Measurements from ENCODE around the gene DIP2C. TPM values are rescaled to one million over a fixed set of nuclear protein-coding genes. Genes with fewer than 3 reads are reported as not detected.
"Not testable (repeated sequence)": the region's sequence is repeated elsewhere in the genome, so short reads cannot be mapped to it uniquely, and the experiment has no call there.

The DIP2C gene
- total RNA-seq, 4 donors from 2014 or later: 10.5 to 40.5 (median 19.5) TPM

DNA sequence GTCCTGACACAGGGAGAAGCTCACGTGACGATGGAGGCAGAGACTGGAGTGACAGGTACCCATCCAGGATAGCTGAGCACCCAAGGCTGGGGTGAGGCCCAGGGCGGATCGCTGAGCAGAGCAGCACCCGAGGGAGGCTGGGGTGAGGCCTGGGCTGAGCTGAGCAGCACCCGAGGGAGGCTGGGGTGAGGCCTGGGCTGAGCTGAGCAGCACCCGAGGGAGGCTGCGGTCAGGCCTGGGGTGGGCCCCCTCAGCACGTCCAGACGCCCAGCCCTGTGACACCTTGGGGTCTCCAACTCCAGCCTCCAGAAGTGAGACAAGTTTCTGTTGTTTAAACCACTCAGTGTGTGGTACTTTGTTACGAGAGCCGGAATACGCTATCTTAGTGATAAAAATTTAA lies 318.0 kb downstream of the DIP2C start:
- Histone ChIP-seq H3K27ac (no peak overlapping the region), H3K4me3 (no peak overlapping the region), H3K4me1 (peaks cover 0 to 6% of the 10 kb centered on the region in 2 donors), H3K36me3 (no peaks in the 10 kb centered on the region), H3K27me3 (no peaks in the 10 kb centered on the region), H3K9me3 (no peaks in the 10 kb centered on the region)
- TF ChIP-seq, protein P1, sequence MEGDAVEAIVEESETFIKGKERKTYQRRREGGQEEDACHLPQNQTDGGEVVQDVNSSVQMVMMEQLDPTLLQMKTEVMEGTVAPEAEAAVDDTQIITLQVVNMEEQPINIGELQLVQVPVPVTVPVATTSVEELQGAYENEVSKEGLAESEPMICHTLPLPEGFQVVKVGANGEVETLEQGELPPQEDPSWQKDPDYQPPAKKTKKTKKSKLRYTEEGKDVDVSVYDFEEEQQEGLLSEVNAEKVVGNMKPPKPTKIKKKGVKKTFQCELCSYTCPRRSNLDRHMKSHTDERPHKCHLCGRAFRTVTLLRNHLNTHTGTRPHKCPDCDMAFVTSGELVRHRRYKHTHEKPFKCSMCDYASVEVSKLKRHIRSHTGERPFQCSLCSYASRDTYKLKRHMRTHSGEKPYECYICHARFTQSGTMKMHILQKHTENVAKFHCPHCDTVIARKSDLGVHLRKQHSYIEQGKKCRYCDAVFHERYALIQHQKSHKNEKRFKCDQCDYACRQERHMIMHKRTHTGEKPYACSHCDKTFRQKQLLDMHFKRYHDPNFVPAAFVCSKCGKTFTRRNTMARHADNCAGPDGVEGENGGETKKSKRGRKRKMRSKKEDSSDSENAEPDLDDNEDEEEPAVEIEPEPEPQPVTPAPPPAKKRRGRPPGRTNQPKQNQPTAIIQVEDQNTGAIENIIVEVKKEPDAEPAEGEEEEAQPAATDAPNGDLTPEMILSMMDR (IDR thresholded peaks at IDR 0.05): no peak
- TF ChIP-seq POLR2A (IDR thresholded peaks at IDR 0.05): no peak
- DNase-seq: no peak
- intact Hi-C loops (cut with DNase I; ENCODE audit: low total_unique reads): no loop called here

DNA sequence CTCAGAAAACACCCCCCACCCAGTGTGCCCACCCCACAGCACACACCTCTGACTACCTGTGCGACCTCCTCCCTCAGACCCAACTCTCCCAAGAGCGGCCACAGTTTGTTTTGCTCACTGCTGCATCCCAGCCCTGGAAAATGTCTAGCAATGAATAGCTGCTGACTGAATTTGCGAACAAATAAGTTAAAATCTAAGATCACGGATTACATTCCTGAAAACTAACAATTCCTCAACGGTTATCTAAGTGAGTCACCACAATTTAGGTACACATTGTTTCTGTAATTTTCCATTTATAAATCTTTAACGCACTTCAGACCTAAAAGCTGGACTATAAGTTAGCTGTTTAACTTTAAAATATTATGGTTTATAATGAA lies 319.0 kb downstream of the DIP2C start:
- no peak overlapping the region for H3K4me3 ChIP-seq
- peak overlapping the region; percentile 57 to 61 for H3K27ac ChIP-seq
- TF ChIP-seq POLR2A (IDR thresholded peaks at IDR 0.05): no peak
- TF ChIP-seq, protein P1 (IDR thresholded peaks at IDR 0.05): no peak
- intact Hi-C loops (cut with DNase I; ENCODE audit: low total_unique reads): no loop called here
- no peaks in the 10 kb centered on the region for H3K27me3 ChIP-seq
- H3K9me3 ChIP-seq: no peaks in the 10 kb centered on the region
- no peak for DNase-seq
- peaks cover 0 to 6% of the 10 kb centered on the region in 2 donors for H3K4me1 ChIP-seq
- no peaks in the 10 kb centered on the region for H3K36me3 ChIP-seq

DNA sequence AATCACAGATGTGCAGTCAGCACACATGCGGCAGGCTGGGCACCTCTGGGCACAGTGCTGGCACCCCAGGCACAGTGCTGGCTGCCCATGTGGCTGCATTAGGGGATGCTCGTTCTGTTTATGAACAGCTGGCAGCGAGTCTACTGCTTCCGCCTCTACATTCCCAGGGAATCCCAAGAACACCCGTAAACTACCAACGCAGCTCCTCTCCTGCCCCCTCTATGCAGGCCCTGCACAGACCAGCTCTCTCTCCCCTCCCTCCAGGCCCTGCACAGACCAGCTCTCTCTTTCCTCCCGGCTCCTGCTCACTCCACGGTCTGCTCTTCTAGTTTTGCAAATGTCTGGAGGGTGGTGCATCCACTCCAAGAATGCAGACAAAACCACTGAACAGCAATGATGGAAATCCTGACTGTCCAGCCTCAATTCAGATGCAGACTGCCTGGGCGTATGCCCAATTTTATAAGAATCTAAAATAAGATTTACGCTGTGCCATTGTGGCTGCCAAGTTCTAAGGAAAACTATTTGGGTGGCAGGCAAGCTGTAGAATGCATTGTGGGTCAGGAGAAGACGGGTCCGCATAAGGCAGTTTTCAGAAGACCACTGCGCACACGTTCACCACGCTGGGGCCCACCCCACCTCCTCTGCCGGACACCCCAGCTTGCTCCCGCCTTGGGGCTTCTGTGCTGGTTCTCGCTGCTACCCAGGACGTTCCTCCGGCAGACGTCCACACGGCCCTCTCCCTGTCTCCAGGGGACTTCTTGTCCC lies 319.6 kb downstream of the DIP2C start:
- H3K27me3 ChIP-seq: no peaks in the 10 kb centered on the region
- H3K9me3 ChIP-seq: no peaks in the 10 kb centered on the region
- intact Hi-C loops (cut with DNase I; ENCODE audit: low total_unique reads): no loop called here
- TF ChIP-seq, protein P1 (IDR thresholded peaks at IDR 0.05): no peak
- TF ChIP-seq POLR2A (IDR thresholded peaks at IDR 0.05): no peak
- H3K36me3 ChIP-seq: no peaks in the 10 kb centered on the region
- peak in 1 of 2 donors; percentile 34 for DNase-seq
- peak overlapping the region; percentile 57 to 61 for H3K27ac ChIP-seq
- no peak overlapping the region for H3K4me3 ChIP-seq
- peaks cover 0 to 6% of the 10 kb centered on the region in 2 donors for H3K4me1 ChIP-seq

DNA sequence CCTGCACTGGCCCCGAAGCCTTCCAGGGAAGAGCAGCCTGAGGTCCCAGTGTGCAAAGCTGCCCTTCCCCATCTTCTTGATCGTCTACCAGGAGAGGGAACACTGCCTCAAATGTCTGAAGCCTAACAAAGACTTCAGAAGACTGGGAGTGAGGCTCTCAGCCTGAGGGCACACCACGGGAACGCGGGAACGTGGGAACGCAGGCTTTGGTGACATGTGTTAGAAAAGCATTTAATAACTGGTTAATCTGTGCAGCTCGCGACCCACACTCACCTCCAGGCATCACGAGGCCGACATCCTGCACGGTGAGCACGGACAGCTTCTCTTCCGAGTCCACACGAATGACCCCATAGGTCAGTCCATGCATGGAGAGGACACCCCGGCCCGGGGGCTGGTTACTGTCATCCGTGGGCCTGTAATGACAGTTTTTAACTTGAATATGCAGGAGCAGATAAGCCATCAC lies 320.2 kb downstream of the DIP2C start:
- peaks cover 0 to 6% of the 10 kb centered on the region in 2 donors for H3K4me1 ChIP-seq
- no peaks in the 10 kb centered on the region for H3K36me3 ChIP-seq
- H3K27me3 ChIP-seq: no peaks in the 10 kb centered on the region
- intact Hi-C loops (cut with DNase I; ENCODE audit: low total_unique reads): no loop called here
- TF ChIP-seq, protein P1 (IDR thresholded peaks at IDR 0.05): no peak
- TF ChIP-seq POLR2A (IDR thresholded peaks at IDR 0.05): no peak
- no peak for DNase-seq
- H3K9me3 ChIP-seq: no peaks in the 10 kb centered on the region
- no peak overlapping the region for H3K4me3 ChIP-seq
- peak overlapping the region; percentile 6 to 57 for H3K27ac ChIP-seq

DNA sequence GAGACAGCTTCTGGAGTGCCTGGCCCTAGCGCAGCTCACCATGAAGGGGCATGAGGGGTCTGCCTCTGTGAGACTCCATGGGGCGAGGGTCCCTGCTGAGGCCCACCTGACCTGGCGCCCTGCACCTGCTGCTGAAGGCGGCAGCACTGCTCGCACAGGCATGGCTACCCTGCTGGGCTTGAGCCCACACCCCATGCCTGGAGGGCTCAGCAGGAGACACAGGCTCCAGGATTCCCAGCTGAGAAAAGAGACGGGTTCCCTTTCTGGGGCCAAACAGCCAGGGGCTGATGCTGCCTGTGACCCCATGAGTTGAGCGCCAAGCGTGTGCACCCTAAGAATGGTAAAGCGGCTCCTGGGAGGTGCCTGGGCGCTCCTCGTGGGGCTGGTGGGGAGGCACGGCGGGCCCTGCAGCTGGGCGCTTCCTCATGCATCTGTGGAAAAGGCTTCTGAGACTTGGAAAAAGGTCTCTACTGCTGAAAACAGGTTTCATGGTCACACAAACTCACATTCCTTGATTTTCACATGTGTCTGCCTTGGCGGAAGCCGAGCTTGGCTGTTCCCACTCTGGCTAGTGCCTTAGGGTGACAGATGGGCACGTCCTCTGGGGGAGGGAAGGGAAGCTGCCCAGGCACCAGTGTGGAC lies 320.8 kb downstream of the DIP2C start:
- Histone ChIP-seq H3K36me3 (no peaks in the 10 kb centered on the region), H3K4me1 (peaks cover 0 to 6% of the 10 kb centered on the region in 2 donors), H3K27me3 (no peaks in the 10 kb centered on the region), H3K27ac (no peak overlapping the region), H3K9me3 (no peaks in the 10 kb centered on the region), H3K4me3 (no peak overlapping the region)
- DNase-seq: no peak
- intact Hi-C loops (cut with DNase I; ENCODE audit: low total_unique reads): no loop called here
- no peak for TF ChIP-seq POLR2A (IDR thresholded peaks at IDR 0.05)
- TF ChIP-seq, protein P1 (IDR thresholded peaks at IDR 0.05): no peak

DNA sequence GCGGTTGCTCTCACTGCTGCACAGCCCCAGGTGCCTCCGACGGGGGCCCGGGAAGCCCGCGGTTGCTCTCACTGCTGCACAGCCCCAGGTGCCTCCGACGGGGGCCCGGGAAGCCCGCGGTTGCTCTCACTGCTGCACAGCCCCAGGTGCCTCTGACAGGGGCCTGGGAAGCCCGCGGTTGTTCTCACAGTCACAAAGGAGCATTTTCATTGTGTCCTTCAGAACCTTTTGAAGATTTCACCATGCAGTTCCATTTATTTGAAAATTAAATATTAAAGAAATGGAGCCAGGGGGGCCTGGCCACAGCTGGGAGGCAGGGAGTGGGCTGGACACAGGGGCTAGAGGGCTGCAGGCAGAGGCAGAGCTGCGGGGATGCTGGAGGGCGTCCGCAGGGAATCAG lies 321.4 kb downstream of the DIP2C start:
- H3K27ac ChIP-seq; intact Hi-C loops (cut with DNase I; ENCODE audit: low total_unique reads); DNase-seq; H3K4me3 ChIP-seq; H3K27me3 ChIP-seq; H3K36me3 ChIP-seq; H3K4me1 ChIP-seq; H3K9me3 ChIP-seq: not testable (repeated sequence)
